SK-N-SH (cell line): ENCODE data around the gene KRTAP12-4. TPM values are rescaled to one million over a fixed set of nuclear protein-coding genes. Genes with fewer than 3 reads are reported as not detected.

ENCODE experiments used
- CTCF ChIA-PET: fragments of 300-600, 350-600 bp; formaldehyde crosslinking; extraction: SDS; loops from one replicate; lab custom pipeline; 2021; lab: Yijun Ruan, JAX
- POLR2A ChIA-PET: fragments of 350-600 bp; sonication (Branson Sonifier 250); formaldehyde crosslinking; extraction: SDS; loops from one replicate; lab custom pipeline; 2020; ENCODE audit warnings: antibody characterized with exemption, inconsistent platforms; lab: Yijun Ruan, JAX
- DNase-seq: peaks from one replicate; pipeline ENCODE4 v3.0.0; 2012
- H2AFZ ChIP-seq: fragments of 200-600 bp; sonication (generic); 2 replicates; pipeline ENCODE4 v1.8.1; 2016; ENCODE audit warnings: antibody characterized with exemption, mild to moderate bottlenecking, low read depth
- H3F3A ChIP-seq: fragments of 200-600 bp; sonication (generic); replicated peaks from 2 replicates; pipeline ENCODE3; 2016; ENCODE audit warnings: antibody characterized with exemption, mild to moderate bottlenecking; ENCODE audit not compliant: insufficient read depth
- H3K27ac ChIP-seq, 2 experiments: fragments of 200-500 bp in 1 of 2; fragments of 200-600 bp in 1 of 2; sonication (Bioruptor generic) in 1 of 2; sonication (generic), shearing (Covaris generic) in 1 of 2; 2 replicates each; pipeline versions ENCODE4 v1.5.1 to v1.6.1; 2014 to 2016; ENCODE audit warnings: low read depth in 2 of 2, inconsistent platforms in 1 of 2, low read length in 1 of 2, mild to moderate bottlenecking in 1 of 2, mixed read lengths in 1 of 2
- H3K27me3 ChIP-seq: fragments of 200-600 bp; sonication (generic), shearing (Covaris generic); 2 replicates; pipeline ENCODE4 v1.6.1; 2016; ENCODE audit warnings: mixed run types; ENCODE audit not compliant: insufficient read depth
- H3K36me3 ChIP-seq, 2 experiments: fragments of 200-500 bp in 1 of 2; fragments of 200-600 bp in 1 of 2; sonication (Bioruptor generic) in 1 of 2; sonication (generic) in 1 of 2; replicated peaks in 1 of 2; 2 replicates each; pipeline versions ENCODE3 to v1.5.1; 2014 to 2016; ENCODE audit warnings: low read length in 1 of 2, mild to moderate bottlenecking in 1 of 2; ENCODE audit not compliant: insufficient read depth in 2 of 2, control insufficient read depth in 1 of 2
- H3K4me1 ChIP-seq, 2 experiments: fragments of 200-500 bp in 1 of 2; fragments of 200-600 bp in 1 of 2; sonication (Bioruptor generic) in 1 of 2; sonication (generic), shearing (Covaris generic) in 1 of 2; 2 replicates each; pipeline versions ENCODE4 v1.5.1 to v1.6.1; 2014 to 2016; ENCODE audit warnings: low read depth in 1 of 2, low read length in 1 of 2, mixed run types in 1 of 2; ENCODE audit not compliant: insufficient read depth in 2 of 2, control insufficient read depth in 1 of 2
- H3K4me2 ChIP-seq: fragments of 200-600 bp; sonication (generic), shearing (Covaris generic); 2 replicates; pipeline ENCODE4 v1.6.1; 2017; ENCODE audit warnings: mixed run types
- H3K4me3 ChIP-seq, 2 experiments: fragments of 200-500 bp in 1 of 2; fragments of 200-600 bp in 1 of 2; sonication (Bioruptor generic) in 1 of 2; sonication (generic), shearing (Covaris generic) in 1 of 2; 2 replicates each; pipeline versions ENCODE4 v1.5.1 to v1.8.1; 2014 to 2016; ENCODE audit warnings: low read depth in 2 of 2, inconsistent platforms in 1 of 2, low read length in 1 of 2, mild to moderate bottlenecking in 1 of 2, mixed read lengths in 1 of 2, moderate library complexity in 1 of 2
- H3K79me2 ChIP-seq: fragments of 200-600 bp; sonication (generic); 2 replicates; pipeline ENCODE4 v1.8.1; 2017; ENCODE audit warnings: mild to moderate bottlenecking; ENCODE audit not compliant: insufficient read depth
- H3K9ac ChIP-seq: fragments of 200-600 bp; sonication (generic); 2 replicates; pipeline ENCODE4 v1.6.1; 2017; ENCODE audit warnings: mixed run types
- H3K9me2 ChIP-seq: fragments of 200-600 bp; sonication (generic); 2 replicates; pipeline ENCODE4 v1.6.1; 2017; ENCODE audit warnings: mixed run types
- H3K9me3 ChIP-seq: fragments of 200-600 bp; sonication (generic); 2 replicates; pipeline ENCODE4 v1.6.1; 2017; ENCODE audit warnings: mixed run types, mild to moderate bottlenecking, moderate library complexity
- H4K20me1 ChIP-seq: fragments of 200-600 bp; sonication (generic); 2 replicates; pipeline ENCODE4 v1.6.1; 2017; ENCODE audit warnings: mild to moderate bottlenecking, mixed run types; ENCODE audit not compliant: insufficient read depth
- CHD2 ChIP-seq: fragments of 150-350 bp; IDR thresholded peaks from 2 replicates; pipeline ENCODE4 v1.6.1; 2018; ENCODE audit warnings: low read length; ENCODE audit not compliant: partially characterized antibody
- CTCF ChIP-seq: fragments of 200-600 bp; sonication (generic); IDR thresholded peaks from 2 replicates; pipeline ENCODE4 v1.6.1; 2017; ENCODE audit warnings: antibody characterized with exemption, mild to moderate bottlenecking, moderate library complexity
- ELF1 ChIP-seq: IDR thresholded peaks from 2 replicates; pipeline ENCODE4 v1.4.0; 2012
- EP300 ChIP-seq, 2 experiments: IDR thresholded peaks; 2 replicates each; pipeline versions ENCODE4 v1.4.0 to v1.6.1; 2012; ENCODE audit warnings: borderline replicate concordance in 1 of 2, low read depth in 1 of 2, low read length in 1 of 2
- EZH2phosphoT487 ChIP-seq: fragments of 200-600 bp; sonication (generic); IDR thresholded peaks from 2 replicates; pipeline ENCODE4 v1.6.1; 2017; ENCODE audit warnings: low read depth, mixed run types, mild to moderate bottlenecking, antibody characterized with exemption, moderate library complexity, borderline replicate concordance
- FOSL2 ChIP-seq: IDR thresholded peaks from 2 replicates; pipeline ENCODE4 v1.4.0; 2012; ENCODE audit warnings: low read depth, mild to moderate bottlenecking, moderate library complexity, borderline replicate concordance
- FOXJ3 ChIP-seq: sonication (generic); formaldehyde crosslinking; IDR thresholded peaks from 2 replicates; pipeline ENCODE4 v1.5.1; 2020; ENCODE audit warnings: mild to moderate bottlenecking, missing genetic modification reagents
- GABPA ChIP-seq: IDR thresholded peaks from 2 replicates; pipeline ENCODE4 v1.4.0; 2012; ENCODE audit warnings: low read depth, mild to moderate bottlenecking
- IRF3 ChIP-seq: fragments of 150-350 bp; IDR thresholded peaks from 2 replicates; pipeline ENCODE4 v1.6.1; 2016; ENCODE audit warnings: mild to moderate bottlenecking, low read depth, low read length
- MAX ChIP-seq: IDR thresholded peaks from 2 replicates; pipeline ENCODE4 v1.4.0; 2012; ENCODE audit warnings: low read depth
- MEF2A ChIP-seq: IDR thresholded peaks from 2 replicates; pipeline ENCODE4 v1.4.0; 2012; ENCODE audit warnings: low read depth, borderline replicate concordance
- POLR2AphosphoS5 ChIP-seq: IDR thresholded peaks from 2 replicates; pipeline ENCODE4 v1.6.1; 2012; ENCODE audit warnings: low read depth, low read length
- RAD21 ChIP-seq: IDR thresholded peaks from 2 replicates; pipeline ENCODE4 v1.6.1; 2012; ENCODE audit warnings: mild to moderate bottlenecking, low read length
- RCOR1 ChIP-seq: fragments of 150-350 bp; IDR thresholded peaks from 2 replicates; pipeline ENCODE4 v1.6.1; 2017; ENCODE audit warnings: antibody characterized with exemption, low read length
- RFX5 ChIP-seq: IDR thresholded peaks from 2 replicates; pipeline ENCODE4 v1.6.1; 2012; ENCODE audit warnings: mild to moderate bottlenecking, improper control_type of control experiment, low read length
- WGBS: methylation state at CpG from one replicate; pipeline ENCODE4 v1.1.6; 2017; ENCODE audit warnings: low lambda C conversion rate; 5-methylcytosine and 5-hydroxymethylcytosine counted together
- polyA plus RNA-seq, 3 experiments: library from polyadenylated mRNA; depleted of rRNA; stranded (reverse); fragments of >200 nt; gene quantifications; 2 replicates each; pipeline ENCODE4 v1.2.3, GENCODE V29; 2012
- TF ChIP-seq, protein P1 (sequence below): IDR thresholded peaks from 2 replicates; pipeline ENCODE4; 2012
- TF ChIP-seq, protein P2 (sequence below): IDR thresholded peaks from 2 replicates; pipeline ENCODE4 v1.4.0; 2012; ENCODE audit warnings: low read depth, borderline replicate concordance
- TF ChIP-seq, protein P3 (sequence below): fragments of 150-350 bp; IDR thresholded peaks from 2 replicates; pipeline ENCODE4 v1.6.1; 2017; ENCODE audit warnings: antibody characterized with exemption, low read length, low read depth, borderline replicate concordance

The KRTAP12-4 gene
- polyA plus RNA-seq, 1 of the 3 experiments (the other 2 are of a cell fraction), result not detected

- no peaks in the 10 kb centered on the region for H3K36me3 ChIP-seq
- no peaks in the 10 kb centered on the region for H3K79me2 ChIP-seq
- H3K9me2 ChIP-seq, result no peaks in the 10 kb centered on the region
- H3K27ac ChIP-seq, result no peak overlapping the region
- 21% methylated on average over 14 of the region's 14 CpGs for WGBS
- no peak overlapping the region for H2AFZ ChIP-seq
- TF ChIP-seq GABPA, result no peak
- TF ChIP-seq IRF3, result no peak
- no peak for TF ChIP-seq MEF2A
- TF ChIP-seq MAX, result no peak
- TF ChIP-seq FOSL2, result no peak
- TF ChIP-seq, protein P1, sequence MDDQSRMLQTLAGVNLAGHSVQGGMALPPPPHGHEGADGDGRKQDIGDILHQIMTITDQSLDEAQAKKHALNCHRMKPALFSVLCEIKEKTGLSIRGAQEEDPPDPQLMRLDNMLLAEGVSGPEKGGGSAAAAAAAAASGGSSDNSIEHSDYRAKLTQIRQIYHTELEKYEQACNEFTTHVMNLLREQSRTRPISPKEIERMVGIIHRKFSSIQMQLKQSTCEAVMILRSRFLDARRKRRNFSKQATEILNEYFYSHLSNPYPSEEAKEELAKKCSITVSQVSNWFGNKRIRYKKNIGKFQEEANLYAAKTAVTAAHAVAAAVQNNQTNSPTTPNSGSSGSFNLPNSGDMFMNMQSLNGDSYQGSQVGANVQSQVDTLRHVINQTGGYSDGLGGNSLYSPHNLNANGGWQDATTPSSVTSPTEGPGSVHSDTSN, result no peak
- no peak for TF ChIP-seq ELF1
- TF ChIP-seq POLR2AphosphoS5, result no peak
- TF ChIP-seq, protein P2, sequence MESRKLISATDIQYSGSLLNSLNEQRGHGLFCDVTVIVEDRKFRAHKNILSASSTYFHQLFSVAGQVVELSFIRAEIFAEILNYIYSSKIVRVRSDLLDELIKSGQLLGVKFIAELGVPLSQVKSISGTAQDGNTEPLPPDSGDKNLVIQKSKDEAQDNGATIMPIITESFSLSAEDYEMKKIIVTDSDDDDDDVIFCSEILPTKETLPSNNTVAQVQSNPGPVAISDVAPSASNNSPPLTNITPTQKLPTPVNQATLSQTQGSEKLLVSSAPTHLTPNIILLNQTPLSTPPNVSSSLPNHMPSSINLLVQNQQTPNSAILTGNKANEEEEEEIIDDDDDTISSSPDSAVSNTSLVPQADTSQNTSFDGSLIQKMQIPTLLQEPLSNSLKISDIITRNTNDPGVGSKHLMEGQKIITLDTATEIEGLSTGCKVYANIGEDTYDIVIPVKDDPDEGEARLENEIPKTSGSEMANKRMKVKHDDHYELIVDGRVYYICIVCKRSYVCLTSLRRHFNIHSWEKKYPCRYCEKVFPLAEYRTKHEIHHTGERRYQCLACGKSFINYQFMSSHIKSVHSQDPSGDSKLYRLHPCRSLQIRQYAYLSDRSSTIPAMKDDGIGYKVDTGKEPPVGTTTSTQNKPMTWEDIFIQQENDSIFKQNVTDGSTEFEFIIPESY, result no peak
- no peak for TF ChIP-seq RCOR1
- TF ChIP-seq EZH2phosphoT487, result no peak
- no peak for TF ChIP-seq EP300 (IDR thresholded peaks at IDR 0.05; ENCODE audit: borderline replicate concordance in 1 of 2, low read depth in 1 of 2, low read length in 1 of 2)
- TF ChIP-seq RFX5, result no peak
- no peak overlapping the region for H3K4me2 ChIP-seq
- no peaks in the 10 kb centered on the region for H3F3A ChIP-seq
- ChIA-PET CTCF (no interaction called here), POLR2A (no interaction called here)
- no peak overlapping the region for H3K4me3 ChIP-seq
- H3K9me3 ChIP-seq, result 0 out of 2 replicates have a peak, but pooled peaks cover 5% of the 10 kb centered on the region
- no peaks in the 10 kb centered on the region for H4K20me1 ChIP-seq
- DNase-seq, result no peak
- H3K9ac ChIP-seq, result no peak overlapping the region
- no peaks in the 10 kb centered on the region for H3K4me1 ChIP-seq
- peaks cover 30% of the 10 kb centered on the region for H3K27me3 ChIP-seq
Observed at GRCh38 chr21:44643741-44644310, 10.6 kb downstream of the KRTAP12-4 start.

GRCh38 chr21:44640761-44641160 lies 13.7 kb downstream of the KRTAP12-4 start:
- Histone ChIP-seq H3K9me3 (0 out of 2 replicates have a peak, but pooled peaks cover 5% of the 10 kb centered on the region), H3K9ac (no peak overlapping the region), H3F3A (no peaks in the 10 kb centered on the region), H3K4me1 (no peaks in the 10 kb centered on the region; a peak in 1 of 4 replicates), H2AFZ (no peak overlapping the region), H3K27ac (no peak overlapping the region), H3K36me3 (no peaks in the 10 kb centered on the region), H4K20me1 (no peaks in the 10 kb centered on the region), H3K4me2 (no peak overlapping the region), H3K27me3 (peaks cover 8% of the 10 kb centered on the region; the same call in 1 of the 2 replicates), H3K9me2 (no peaks in the 10 kb centered on the region), H3K79me2 (no peaks in the 10 kb centered on the region), H3K4me3 (no peak overlapping the region)
- POLR2A ChIA-PET, result no interaction called here
- WGBS, result 21% methylated on average over 5 of the region's 5 CpGs
- CTCF ChIA-PET, result no interaction called here
- no peak for TF ChIP-seq CHD2
- no peak for TF ChIP-seq FOXJ3 (CRISPR knock-in tag)
- TF ChIP-seq RCOR1, result no peak
- TF ChIP-seq CTCF, result no peak
- no peak for TF ChIP-seq MAX
- TF ChIP-seq, protein P3, sequence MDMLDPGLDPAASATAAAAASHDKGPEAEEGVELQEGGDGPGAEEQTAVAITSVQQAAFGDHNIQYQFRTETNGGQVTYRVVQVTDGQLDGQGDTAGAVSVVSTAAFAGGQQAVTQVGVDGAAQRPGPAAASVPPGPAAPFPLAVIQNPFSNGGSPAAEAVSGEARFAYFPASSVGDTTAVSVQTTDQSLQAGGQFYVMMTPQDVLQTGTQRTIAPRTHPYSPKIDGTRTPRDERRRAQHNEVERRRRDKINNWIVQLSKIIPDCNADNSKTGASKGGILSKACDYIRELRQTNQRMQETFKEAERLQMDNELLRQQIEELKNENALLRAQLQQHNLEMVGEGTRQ, result no peak
- TF ChIP-seq RAD21, result no peak
- no peak for DNase-seq
